Adipocyte (in vitro differentiated cells): ENCODE results near the gene WDR44.
"Not testable (repeated sequence)": the region's sequence is repeated elsewhere in the genome, so short reads cannot be mapped to it uniquely, and the experiment has no call there.

ENCODE experiments used
- DNase-seq: peaks from one replicate; pipeline ENCODE4 v3.0.0-alpha.2; 2015; ENCODE audit warnings: low read depth
- H3K27me3 ChIP-seq: replicated peaks from 2 replicates; pipeline ENCODE4 v1.7.0; 2013; ENCODE audit warnings: mild to moderate bottlenecking, low read length, moderate library complexity; ENCODE audit not compliant: control insufficient read depth, insufficient read depth
- H3K36me3 ChIP-seq: 2 replicates; pipeline ENCODE4 v1.7.0; 2013; ENCODE audit warnings: low read length, mild to moderate bottlenecking, moderate library complexity; ENCODE audit not compliant: control insufficient read depth, insufficient read depth, severe bottlenecking
- H3K4me1 ChIP-seq: 2 replicates; pipeline ENCODE4 v1.7.0; 2013; ENCODE audit warnings: mild to moderate bottlenecking, low read length, moderate library complexity; ENCODE audit not compliant: control insufficient read depth, insufficient read depth
- H3K4me3 ChIP-seq: 2 replicates; pipeline ENCODE4 v1.7.0; 2013; ENCODE audit warnings: mild to moderate bottlenecking, low read length, moderate library complexity
- H3K9ac ChIP-seq: 2 replicates; pipeline ENCODE4 v1.7.0; 2013; ENCODE audit warnings: mild to moderate bottlenecking, low read length, moderate library complexity
- H3K9me3 ChIP-seq: 2 replicates; pipeline ENCODE4 v1.7.0; 2013; ENCODE audit warnings: mild to moderate bottlenecking, low read length, moderate library complexity; ENCODE audit not compliant: control insufficient read depth

Gene WDR44

GRCh38 chrX:118448273-118448783, 102.4 kb downstream of the WDR44 start:
- DNase-seq: peak; percentile 52
- H3K9ac ChIP-seq: no peak overlapping the region
- H3K4me3 ChIP-seq: no peak overlapping the region

GRCh38 chrX:118455013-118455412, 109.1 kb downstream of the WDR44 start:
- Histone ChIP-seq H3K9ac (no peak overlapping the region), H3K27me3 (no peaks in the 10 kb centered on the region), H3K4me1 (no peaks in the 10 kb centered on the region), H3K4me3 (no peak overlapping the region), H3K9me3 (no peaks in the 10 kb centered on the region), H3K36me3 (peaks cover 9% of the 10 kb centered on the region)
- DNase-seq: no peak

More at GRCh38 chrX:118448273-118448783, 102.4 kb downstream of the WDR44 start:
- Histone ChIP-seq H3K27me3 (no peaks in the 10 kb centered on the region), H3K9me3 (no peaks in the 10 kb centered on the region), H3K4me1 (no peaks in the 10 kb centered on the region), H3K36me3 (peaks cover 22% of the 10 kb centered on the region)

GRCh38 chrX:118459494-118459893, 113.6 kb downstream of the WDR44 start:
- no peaks in the 10 kb centered on the region for H3K27me3 ChIP-seq
- DNase-seq: peak; percentile 74

GRCh38 chrX:118464501-118464900, 118.6 kb downstream of the WDR44 start:
- H3K9ac ChIP-seq: peak overlapping the region; percentile 75
- no peaks in the 10 kb centered on the region for H3K36me3 ChIP-seq
- H3K4me1 ChIP-seq: peaks cover 13% of the 10 kb centered on the region
- DNase-seq: no peak
- H3K27me3 ChIP-seq: no peaks in the 10 kb centered on the region
- no peaks in the 10 kb centered on the region for H3K9me3 ChIP-seq
- no peak overlapping the region for H3K4me3 ChIP-seq

More at GRCh38 chrX:118459494-118459893, 113.6 kb downstream of the WDR44 start:
- H3K9ac ChIP-seq: peak overlapping the region; percentile 29
- no peak overlapping the region for H3K4me3 ChIP-seq
- H3K9me3 ChIP-seq: no peaks in the 10 kb centered on the region
- H3K4me1 ChIP-seq: peaks cover 7% of the 10 kb centered on the region
- no peaks in the 10 kb centered on the region for H3K36me3 ChIP-seq

- H3K9me3 ChIP-seq: peaks cover 7% of the 10 kb centered on the region
- no peak overlapping the region for H3K9ac ChIP-seq
- H3K4me3 ChIP-seq: no peak overlapping the region
- H3K36me3 ChIP-seq: no peaks in the 10 kb centered on the region
- no peak for DNase-seq
- no peaks in the 10 kb centered on the region for H3K27me3 ChIP-seq
- peaks cover 13% of the 10 kb centered on the region for H3K4me1 ChIP-seq
These were observed 122.2 kb downstream of the WDR44 start for GRCh38 chrX:118468122-118468521.

- H3K36me3 ChIP-seq, DNase-seq, H3K27me3 ChIP-seq, H3K9me3 ChIP-seq, H3K4me3 ChIP-seq, H3K9ac ChIP-seq, H3K4me1 ChIP-seq: not testable (repeated sequence)
These were observed 124.9 kb downstream of the WDR44 start for GRCh38 chrX:118470721-118471347.

- no peaks in the 10 kb centered on the region for H3K36me3 ChIP-seq
- no peak for DNase-seq
- H3K9me3 ChIP-seq: peaks cover 7% of the 10 kb centered on the region
- no peaks in the 10 kb centered on the region for H3K4me1 ChIP-seq
- no peaks in the 10 kb centered on the region for H3K27me3 ChIP-seq
- no peak overlapping the region for H3K9ac ChIP-seq
- H3K4me3 ChIP-seq: no peak overlapping the region
These were observed 128.7 kb downstream of the WDR44 start for GRCh38 chrX:118474586-118474985.

GRCh38 chrX:118475903-118476302, 130.0 kb downstream of the WDR44 start:
- peaks cover under 1% of the 10 kb centered on the region for H3K9me3 ChIP-seq
- H3K27me3 ChIP-seq: no peaks in the 10 kb centered on the region
- no peak for DNase-seq
- H3K36me3 ChIP-seq: no peaks in the 10 kb centered on the region
- H3K4me1 ChIP-seq: no peaks in the 10 kb centered on the region
- no peak overlapping the region for H3K9ac ChIP-seq
- H3K4me3 ChIP-seq: no peak overlapping the region

GRCh38 chrX:118480172-118480571, 134.3 kb downstream of the WDR44 start:
- H3K4me3 ChIP-seq: no peak overlapping the region
- peak; percentile 46 for DNase-seq

GRCh38 chrX:118482384-118482783, 136.5 kb downstream of the WDR44 start:
- H3K9me3 ChIP-seq, H3K27me3 ChIP-seq, H3K4me3 ChIP-seq, H3K36me3 ChIP-seq, H3K9ac ChIP-seq, DNase-seq, H3K4me1 ChIP-seq: not testable (repeated sequence)

More at GRCh38 chrX:118480172-118480571, 134.3 kb downstream of the WDR44 start:
- Histone ChIP-seq H3K9me3 (no peaks in the 10 kb centered on the region), H3K4me1 (no peaks in the 10 kb centered on the region), H3K9ac (no peak overlapping the region), H3K36me3 (no peaks in the 10 kb centered on the region), H3K27me3 (no peaks in the 10 kb centered on the region)

- Histone ChIP-seq H3K36me3 (no peaks in the 10 kb centered on the region), H3K9ac (no peak overlapping the region), H3K9me3 (no peaks in the 10 kb centered on the region), H3K27me3 (no peaks in the 10 kb centered on the region), H3K4me1 (no peaks in the 10 kb centered on the region), H3K4me3 (no peak overlapping the region)
- no peak for DNase-seq
These were observed 138.5 kb downstream of the WDR44 start for GRCh38 chrX:118484216-118484903.
